Uterus (tissue), 4 donors: Measurements from ENCODE around the gene ZNF229. TPM values are rescaled to one million over a fixed set of nuclear protein-coding genes. Genes with fewer than 3 reads are reported as not detected.

ENCODE experiments used
- DNase-seq, 2 donors: peaks; one replicate each; pipeline ENCODE4 v3.0.0-alpha.2; 2019 to 2020
- H3K27ac ChIP-seq, 2 donors: fragments of 200-600 bp; sonication (generic); 1 replicate in 1 of 2; 2 replicates in 1 of 2; pipeline ENCODE4 v1.5.1; 2016 to 2018
- H3K27me3 ChIP-seq, 2 donors: fragments of 200-600 bp; sonication (generic); one replicate each; pipeline ENCODE4 v1.5.1; 2018 to 2019; ENCODE audit warnings: control low read depth in 1 of 2
- H3K36me3 ChIP-seq, 2 donors: fragments of 200-600 bp; sonication (generic); one replicate each; pipeline ENCODE4 v1.5.1; 2019; ENCODE audit warnings: control low read depth in 1 of 2
- H3K4me1 ChIP-seq, 2 donors: fragments of 200-600 bp; sonication (generic); one replicate each; pipeline ENCODE4 v1.5.1; 2018 to 2019; ENCODE audit warnings: control low read depth in 1 of 2
- H3K4me3 ChIP-seq, 2 donors: fragments of 200-600 bp; sonication (generic); 1 replicate in 1 of 2; 2 replicates in 1 of 2; pipeline ENCODE4 v1.5.1; 2018 to 2019; ENCODE audit warnings: mild to moderate bottlenecking in 1 of 2
- H3K9me3 ChIP-seq, 2 donors: fragments of 200-600 bp; sonication (generic); one replicate each; pipeline ENCODE4 v1.5.1; 2019; ENCODE audit warnings: control low read depth in 1 of 2
- CTCF ChIP-seq, 4 experiments: fragments of 200-600 bp in 2 of 4; fragments of 450-650 bp in 2 of 4; sonication (generic) in 2 of 4; IDR thresholded peaks; one replicate each; pipeline ENCODE4 v1.5.1; 2016 to 2019; ENCODE audit warnings: antibody characterized with exemption in 4 of 4, mild to moderate bottlenecking in 2 of 4, moderate library complexity in 1 of 4
- POLR2A ChIP-seq, 2 donors: fragments of 450-650 bp; IDR thresholded peaks; one replicate each; pipeline ENCODE4 v1.6.1; 2016; ENCODE audit warnings: antibody characterized with exemption in 2 of 2, mild to moderate bottlenecking in 1 of 2, moderate library complexity in 1 of 2
- intact Hi-C: fragments of 100-400 bp; cut with DNase I; formaldehyde crosslinking; loops from one replicate; pipeline ENCODE4 v1.15.1; 2023; ENCODE audit warnings: low total_unique reads
- total RNA-seq, 4 donors: library from RNA; depleted of rRNA in 3 of 4; stranded (reverse); fragments of >200 nt in 3 of 4; gene quantifications; one replicate each; pipeline versions ENCODE4 v1.1.0 to v1.2.4, GENCODE V29; 2014 to 2023
- donor health status: DM: yes; HTN: yes; CAD: no.

The ZNF229 gene
- total RNA-seq, 4 donors from 2014 or later: 1.0 to 23.7 (median 2.4) TPM

- TF ChIP-seq POLR2A (IDR thresholded peaks at IDR 0.05): no peak
- TF ChIP-seq CTCF (IDR thresholded peaks at IDR 0.05): no peak
- Histone ChIP-seq H3K4me1 (no peaks in the 10 kb centered on the region), H3K27me3 (no peaks in the 10 kb centered on the region), H3K36me3 (no peaks in the 10 kb centered on the region), H3K27ac (no peak overlapping the region), H3K4me3 (no peak overlapping the region), H3K9me3 (peaks cover 0 to 5% of the 10 kb centered on the region in 2 donors)
- DNase-seq: no peak
- intact Hi-C loops: no loop called here
These were observed 6.8 kb upstream of the ZNF229 start for GRCh38 chr19:44455100-44455499.

GRCh38 chr19:44452367-44452766, 4.1 kb upstream of the ZNF229 start:
- no peak overlapping the region for H3K27ac ChIP-seq
- intact Hi-C loops: no loop called here
- no peak for TF ChIP-seq POLR2A (IDR thresholded peaks at IDR 0.05)
- TF ChIP-seq CTCF (IDR thresholded peaks at IDR 0.05): no peak
- no peak overlapping the region for H3K4me3 ChIP-seq
- no peaks in the 10 kb centered on the region for H3K27me3 ChIP-seq
- H3K9me3 ChIP-seq: peaks cover 0 to 8% of the 10 kb centered on the region in 2 donors
- DNase-seq: no peak
- no peaks in the 10 kb centered on the region for H3K36me3 ChIP-seq
- no peaks in the 10 kb centered on the region for H3K4me1 ChIP-seq

GRCh38 chr19:44451687-44452086, 3.4 kb upstream of the ZNF229 start:
- TF ChIP-seq POLR2A (IDR thresholded peaks at IDR 0.05) (no peak), CTCF (IDR thresholded peaks at IDR 0.05) (no peak)
- no peaks in the 10 kb centered on the region for H3K4me1 ChIP-seq
- no peaks in the 10 kb centered on the region for H3K27me3 ChIP-seq
- no peak overlapping the region for H3K27ac ChIP-seq
- intact Hi-C loops: no loop called here
- no peaks in the 10 kb centered on the region for H3K36me3 ChIP-seq
- DNase-seq: no peak
- H3K9me3 ChIP-seq: peaks cover 0 to 8% of the 10 kb centered on the region in 2 donors
- no peak overlapping the region for H3K4me3 ChIP-seq

DNA sequence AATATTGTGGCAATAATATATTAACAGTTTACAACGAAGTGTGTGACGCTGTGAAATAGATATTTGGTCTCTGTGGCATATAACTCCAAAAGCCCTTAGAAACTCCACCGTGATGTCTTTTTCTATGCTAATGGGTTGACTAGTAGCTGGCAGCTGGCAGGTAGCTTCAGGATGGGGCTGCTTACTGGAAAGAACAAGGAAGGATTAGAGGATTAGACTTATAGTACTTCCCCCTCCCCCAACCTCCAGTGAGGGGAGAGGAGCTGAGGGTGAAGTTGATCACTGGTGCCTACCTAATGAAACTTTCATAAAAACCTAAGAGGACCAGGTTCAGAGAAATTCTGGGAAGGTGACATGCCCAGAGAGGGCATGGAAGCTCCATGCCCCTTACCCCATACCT, 9.8 kb downstream of the ZNF229 start:
- TF ChIP-seq POLR2A (IDR thresholded peaks at IDR 0.05): no peak
- no peak for TF ChIP-seq CTCF (IDR thresholded peaks at IDR 0.05)
- H3K36me3 ChIP-seq: peaks cover 0 to 3% of the 10 kb centered on the region in 2 donors
- intact Hi-C loops: no loop called here
- H3K4me3 ChIP-seq: no peak overlapping the region
- no peak for DNase-seq
- no peaks in the 10 kb centered on the region for H3K27me3 ChIP-seq
- H3K27ac ChIP-seq: no peak overlapping the region
- no peaks in the 10 kb centered on the region for H3K4me1 ChIP-seq
- H3K9me3 ChIP-seq: peaks cover 0 to 25% of the 10 kb centered on the region in 2 donors

- no peak for TF ChIP-seq POLR2A (IDR thresholded peaks at IDR 0.05)
- no peak for TF ChIP-seq CTCF (IDR thresholded peaks at IDR 0.05)
- Histone ChIP-seq H3K9me3 (peaks cover 0 to 30% of the 10 kb centered on the region in 2 donors), H3K27me3 (no peaks in the 10 kb centered on the region), H3K4me3 (no peak overlapping the region), H3K4me1 (no peaks in the 10 kb centered on the region), H3K27ac (no peak overlapping the region), H3K36me3 (peaks cover 0 to 3% of the 10 kb centered on the region in 2 donors)
- intact Hi-C loops: no loop called here
- DNase-seq: no peak
These were observed 12.8 kb downstream of the ZNF229 start for GRCh38 chr19:44435441-44435840.
